ENCODE measurements around the gene CLSTN2. TPM values are rescaled to one million over a fixed set of nuclear protein-coding genes. Genes with fewer than 3 reads are reported as not detected.

The CLSTN2 gene
- total and polyA plus RNA-seq, 2 of the 4 experiments (the other 2 are of a cell fraction), result under 0.01 to 0.07 TPM

DNA sequence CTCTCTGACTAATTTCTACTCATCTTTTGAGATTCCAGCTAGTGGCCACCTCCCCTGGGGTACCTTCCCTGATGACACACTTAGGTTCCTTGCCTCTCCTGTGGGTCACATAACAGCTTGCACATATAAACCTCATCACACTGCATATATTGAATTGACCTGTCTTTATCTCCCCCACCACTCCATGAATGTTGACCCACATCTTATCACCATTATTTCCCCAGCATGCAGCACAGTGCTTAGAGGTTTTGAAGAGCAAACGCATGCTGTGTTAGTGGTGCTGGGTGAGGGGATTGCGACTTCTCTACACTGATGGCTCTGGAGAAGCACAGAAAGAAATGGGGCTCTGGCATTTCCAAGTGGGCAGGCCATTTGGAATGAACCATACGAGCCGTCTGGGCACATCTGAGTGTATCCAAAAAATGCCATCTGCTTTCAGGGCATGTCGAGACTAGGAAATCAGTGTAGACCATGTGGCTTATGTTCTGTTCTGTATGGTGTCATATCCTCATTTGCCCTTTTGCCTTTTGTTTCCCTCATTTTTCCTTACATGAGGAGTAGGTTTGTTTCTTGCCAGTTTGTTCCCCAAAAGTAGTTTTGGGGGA is 409.7 kb downstream of the CLSTN2 start:
- Histone ChIP-seq H2BK15ac (ENCODE audit: low read depth, low read length) (no peak overlapping the region), H3K4me1 (ENCODE audit: control insufficient read depth, insufficient read depth, low read length) (no peaks in the 10 kb centered on the region), H2AK9ac (replicated peaks; ENCODE audit: low read depth, low read length, poor library complexity) (no peak overlapping the region), H3K9me1 (ENCODE audit: insufficient read depth, low read length) (no peaks in the 10 kb centered on the region), H4K91ac (ENCODE audit: insufficient read depth, low read depth, low read length) (no peak overlapping the region), H3K4me3 (ENCODE audit: insufficient read depth, low read depth, low read length) (no peak overlapping the region), H2BK120ac (ENCODE audit: low read depth, low read length) (no peak overlapping the region), H3K4ac (ENCODE audit: low read depth, low read length) (no peak overlapping the region), H3K4me2 (ENCODE audit: low read depth, low read length) (no peak overlapping the region), H3K36me3 (ENCODE audit: control insufficient read depth, insufficient read depth, low read length) (no peaks in the 10 kb centered on the region), H3K27me3 (ENCODE audit: control insufficient read depth, insufficient read depth, low read length) (no peaks in the 10 kb centered on the region), H3K79me1 (ENCODE audit: low read depth in 1 of 2, low read length in 2 of 2) (no peaks in the 10 kb centered on the region), H3K14ac (replicated peaks; ENCODE audit: low read depth, low read length) (no peak overlapping the region), H3K23ac (ENCODE audit: low read depth, low read length) (no peak overlapping the region), H2BK5ac (ENCODE audit: low read depth, low read length, poor library complexity, severe bottlenecking) (no peak overlapping the region), H2BK20ac (ENCODE audit: low read depth, low read length) (no peak overlapping the region), H4K5ac (ENCODE audit: low read depth, low read length) (no peak overlapping the region), H3K9me3 (ENCODE audit: control insufficient read depth, insufficient read depth, low read length) (no peaks in the 10 kb centered on the region), H3K9ac (ENCODE audit: low read depth, low read length) (no peak overlapping the region), H2AK5ac (ENCODE audit: low read depth, low read length) (no peak overlapping the region), H3K56ac (ENCODE audit: extremely low read depth, insufficient read depth, low read length) (no peak overlapping the region), H4K8ac (ENCODE audit: low read depth in 2 of 2, low read length in 2 of 2) (no peak overlapping the region), H2AFZ (replicated peaks; ENCODE audit: low read length, poor library complexity) (no peak overlapping the region), H3K27ac (ENCODE audit: insufficient read depth, low read length) (no peak overlapping the region), H3K18ac (ENCODE audit: low read depth, low read length) (no peak overlapping the region), H4K20me1 (ENCODE audit: insufficient read depth, low read length) (no peaks in the 10 kb centered on the region)
- intact Hi-C loops (cut with micrococcal nuclease) (no loop called here), in situ Hi-C loops (cut with MboI; ENCODE audit: low sequenced_read_pairs) (no loop called here), dilution Hi-C loops (cut with HindIII; ENCODE audit: low sequenced_read_pairs, unreplicated experiment) (no loop called here)
- CTCF ChIA-PET, result no interaction called here
- BruUV-seq (replicated peaks), result no TSS peak
- POLR2A ChIA-PET (ENCODE audit: unreplicated experiment), result no interaction called here
- DNase-seq (no peak), ATAC-seq (ENCODE audit: low read depth) (no peak)
- WGBS, 2 experiments (ENCODE audit: extremely low coverage in 2 of 2, insufficient read length in 1 of 2), result 67% methylated on average over 1 of the region's 5 CpGs; no CpG with 5 or more reads in 1 of the 2 experiments
- TF ChIP-seq CHD1 (IDR thresholded peaks at IDR 0.05; ENCODE audit: low read depth, low read length) (no peak), MXI1 (IDR thresholded peaks at IDR 0.05; ENCODE audit: borderline replicate concordance, low read depth, low read length) (no peak), CEBPB (IDR thresholded peaks at IDR 0.05; ENCODE audit: low read depth, low read length) (no peak), FOS (IDR thresholded peaks at IDR 0.05; ENCODE audit: low read depth, low read length) (no peak), RCOR1 (IDR thresholded peaks at IDR 0.05; ENCODE audit: insufficient replicate concordance, low read length) (no peak), MAZ (IDR thresholded peaks at IDR 0.05; ENCODE audit: borderline replicate concordance, low read depth, low read length) (no peak), MAFK (IDR thresholded peaks at IDR 0.05; ENCODE audit: low read depth, low read length) (no peak), RFX5 (IDR thresholded peaks at IDR 0.05; ENCODE audit: low read depth, low read length) (no peak), SMC3 (IDR thresholded peaks at IDR 0.05; ENCODE audit: low read depth, low read length) (no peak), BHLHE40 (IDR thresholded peaks at IDR 0.05; ENCODE audit: low read depth, low read length) (no peak), RAD21 (IDR thresholded peaks at IDR 0.05; ENCODE audit: low read length) (no peak), POLR2A (IDR thresholded peaks at IDR 0.05; ENCODE audit: low read depth, low read length) (no peak), NFE2L2 (IDR thresholded peaks at IDR 0.05; ENCODE audit: low read depth, low read length) (no peak)
- TF ChIP-seq, protein P1, sequence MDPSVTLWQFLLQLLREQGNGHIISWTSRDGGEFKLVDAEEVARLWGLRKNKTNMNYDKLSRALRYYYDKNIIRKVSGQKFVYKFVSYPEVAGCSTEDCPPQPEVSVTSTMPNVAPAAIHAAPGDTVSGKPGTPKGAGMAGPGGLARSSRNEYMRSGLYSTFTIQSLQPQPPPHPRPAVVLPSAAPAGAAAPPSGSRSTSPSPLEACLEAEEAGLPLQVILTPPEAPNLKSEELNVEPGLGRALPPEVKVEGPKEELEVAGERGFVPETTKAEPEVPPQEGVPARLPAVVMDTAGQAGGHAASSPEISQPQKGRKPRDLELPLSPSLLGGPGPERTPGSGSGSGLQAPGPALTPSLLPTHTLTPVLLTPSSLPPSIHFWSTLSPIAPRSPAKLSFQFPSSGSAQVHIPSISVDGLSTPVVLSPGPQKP (IDR thresholded peaks at IDR 0.05; ENCODE audit: borderline replicate concordance, low read depth, low read length), result no peak
- TF ChIP-seq, protein P2, sequence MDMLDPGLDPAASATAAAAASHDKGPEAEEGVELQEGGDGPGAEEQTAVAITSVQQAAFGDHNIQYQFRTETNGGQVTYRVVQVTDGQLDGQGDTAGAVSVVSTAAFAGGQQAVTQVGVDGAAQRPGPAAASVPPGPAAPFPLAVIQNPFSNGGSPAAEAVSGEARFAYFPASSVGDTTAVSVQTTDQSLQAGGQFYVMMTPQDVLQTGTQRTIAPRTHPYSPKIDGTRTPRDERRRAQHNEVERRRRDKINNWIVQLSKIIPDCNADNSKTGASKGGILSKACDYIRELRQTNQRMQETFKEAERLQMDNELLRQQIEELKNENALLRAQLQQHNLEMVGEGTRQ (IDR thresholded peaks at IDR 0.05; ENCODE audit: low read depth, low read length), result no peak
- TF ChIP-seq, protein P3, sequence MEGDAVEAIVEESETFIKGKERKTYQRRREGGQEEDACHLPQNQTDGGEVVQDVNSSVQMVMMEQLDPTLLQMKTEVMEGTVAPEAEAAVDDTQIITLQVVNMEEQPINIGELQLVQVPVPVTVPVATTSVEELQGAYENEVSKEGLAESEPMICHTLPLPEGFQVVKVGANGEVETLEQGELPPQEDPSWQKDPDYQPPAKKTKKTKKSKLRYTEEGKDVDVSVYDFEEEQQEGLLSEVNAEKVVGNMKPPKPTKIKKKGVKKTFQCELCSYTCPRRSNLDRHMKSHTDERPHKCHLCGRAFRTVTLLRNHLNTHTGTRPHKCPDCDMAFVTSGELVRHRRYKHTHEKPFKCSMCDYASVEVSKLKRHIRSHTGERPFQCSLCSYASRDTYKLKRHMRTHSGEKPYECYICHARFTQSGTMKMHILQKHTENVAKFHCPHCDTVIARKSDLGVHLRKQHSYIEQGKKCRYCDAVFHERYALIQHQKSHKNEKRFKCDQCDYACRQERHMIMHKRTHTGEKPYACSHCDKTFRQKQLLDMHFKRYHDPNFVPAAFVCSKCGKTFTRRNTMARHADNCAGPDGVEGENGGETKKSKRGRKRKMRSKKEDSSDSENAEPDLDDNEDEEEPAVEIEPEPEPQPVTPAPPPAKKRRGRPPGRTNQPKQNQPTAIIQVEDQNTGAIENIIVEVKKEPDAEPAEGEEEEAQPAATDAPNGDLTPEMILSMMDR (conservative IDR thresholded peaks at IDR 0.05; ENCODE audit: low read depth, low read length), result no peak

Measured in IMR-90 (cell line).